GM23248 (cell line): Measurements from ENCODE around the gene PZP. TPM values are rescaled to one million over a fixed set of nuclear protein-coding genes. Genes with fewer than 3 reads are reported as not detected.

Source experiments
- DNase-seq: peaks from one replicate; pipeline ENCODE4 v3.0.0-alpha.2; 2015
- H2AFZ ChIP-seq: fragments of 200-600 bp; sonication (generic); 2 replicates; pipeline ENCODE4 v1.6.1; 2016; ENCODE audit warnings: antibody characterized with exemption
- H3F3A ChIP-seq: fragments of 200-600 bp; sonication (generic); 2 replicates; pipeline ENCODE4 v1.6.1; 2016; ENCODE audit warnings: mild to moderate bottlenecking, antibody characterized with exemption, mixed run types; ENCODE audit not compliant: insufficient read depth
- H3K27ac ChIP-seq: fragments of 200-600 bp; sonication (generic); 2 replicates; pipeline ENCODE4 v1.5.1; 2016; ENCODE audit warnings: mild to moderate bottlenecking
- H3K27me3 ChIP-seq: fragments of 200-600 bp; sonication (generic); replicated peaks from 2 replicates; pipeline ENCODE4 v1.6.1; 2016; ENCODE audit warnings: mild to moderate bottlenecking; ENCODE audit not compliant: insufficient read depth
- H3K36me3 ChIP-seq: fragments of 200-600 bp; sonication (generic); 2 replicates; pipeline ENCODE4 v1.6.1; 2016; ENCODE audit warnings: low read depth, mild to moderate bottlenecking
- H3K4me1 ChIP-seq: fragments of 200-600 bp; sonication (generic); 2 replicates; pipeline ENCODE4 v1.6.1; 2016; ENCODE audit warnings: mild to moderate bottlenecking; ENCODE audit not compliant: insufficient read depth
- H3K4me2 ChIP-seq: fragments of 200-600 bp; sonication (generic); one replicate; pipeline ENCODE4 v1.6.1; 2016; ENCODE audit warnings: mild to moderate bottlenecking; ENCODE audit not compliant: unreplicated experiment
- H3K4me3 ChIP-seq: fragments of 200-600 bp; sonication (generic); 2 replicates; pipeline ENCODE4 v1.5.1; 2016; ENCODE audit warnings: mild to moderate bottlenecking
- H3K79me2 ChIP-seq: fragments of 200-600 bp; sonication (generic); 2 replicates; pipeline ENCODE4 v1.6.1; 2016; ENCODE audit warnings: mild to moderate bottlenecking; ENCODE audit not compliant: insufficient read depth
- H3K9ac ChIP-seq: fragments of 200-600 bp; sonication (generic); 2 replicates; pipeline ENCODE4 v1.6.1; 2016; ENCODE audit warnings: mild to moderate bottlenecking
- H3K9me2 ChIP-seq: fragments of 200-600 bp; sonication (generic); 2 replicates; pipeline ENCODE4 v1.6.1; 2016; ENCODE audit warnings: mixed run types, mild to moderate bottlenecking, moderate library complexity; ENCODE audit not compliant: insufficient read depth
- H3K9me3 ChIP-seq: fragments of 200-600 bp; sonication (generic); one replicate; pipeline ENCODE4 v1.6.1; 2017; ENCODE audit warnings: low read depth
- H4K20me1 ChIP-seq: fragments of 200-600 bp; sonication (generic); 2 replicates; pipeline ENCODE4 v1.6.0; 2016; ENCODE audit not compliant: insufficient read depth
- EZH2 ChIP-seq: fragments of 200-600 bp; sonication (generic); IDR thresholded peaks from 2 replicates; pipeline ENCODE4 v1.6.1; 2018; ENCODE audit warnings: antibody characterized with exemption, mild to moderate bottlenecking; ENCODE audit not compliant: insufficient read depth, poor library complexity, severe bottlenecking
- EZH2phosphoT487 ChIP-seq: fragments of 200-600 bp; sonication (generic); IDR thresholded peaks from 2 replicates; pipeline ENCODE4 v1.6.1; 2018; ENCODE audit warnings: antibody characterized with exemption, moderate library complexity, mild to moderate bottlenecking, low read depth; ENCODE audit not compliant: insufficient read depth
- whole genome bisulfite sequencing, 2 experiments: methylation state at CpG; one replicate each; pipeline ENCODE4 v1.1.6; 2015 to 2017; ENCODE audit warnings: low lambda C conversion rate in 2 of 2, low coverage in 1 of 2; ENCODE audit errors: missing lambda C conversion rate in 2 of 2; 5-methylcytosine and 5-hydroxymethylcytosine counted together
- in situ Hi-C: fragments of 300-500 bp; cut with MboI; formaldehyde crosslinking; loops from 2 replicates; pipeline ENCODE4 v1.15.0; 2020
- polyA plus RNA-seq: library from polyadenylated mRNA; unstranded; fragments of >200 nt; fragmentation: Nextera tagmentation; extraction: Ambion mirVana; gene quantifications from 2 replicates; pipeline ENCODE4 v1.2.1, GENCODE V29; 2016
- total RNA-seq: library from RNA; depleted of rRNA; stranded (reverse); fragments of >200 nt; shearing (Covaris generic); gene quantifications from 2 replicates; pipeline ENCODE4 v1.2.3, GENCODE V29; 2014

The PZP gene
- total and polyA plus RNA-seq, 2 experiments from 2014 or later, result not detected

GRCh38 chr12:9109737-9110491 is 98.3 kb downstream of the PZP start:
- H3K9ac ChIP-seq, result no peak overlapping the region
- no peak overlapping the region for H3K27ac ChIP-seq
- in situ Hi-C loops, result no loop called here
- no peaks in the 10 kb centered on the region for H3F3A ChIP-seq
- TF ChIP-seq EZH2phosphoT487, result no peak
- no peak for TF ChIP-seq EZH2
- no peak overlapping the region for H3K4me2 ChIP-seq
- no peaks in the 10 kb centered on the region for H3K79me2 ChIP-seq
- no peaks in the 10 kb centered on the region for H3K4me1 ChIP-seq
- H3K9me3 ChIP-seq, result no peaks in the 10 kb centered on the region
- H3K4me3 ChIP-seq, result no peak overlapping the region
- WGBS, 2 experiments, result 28 to 43% methylated on average over 3 of the region's 3 CpGs
- DNase-seq, result no peak
- H2AFZ ChIP-seq, result no peak overlapping the region
- no peaks in the 10 kb centered on the region for H3K9me2 ChIP-seq
- H3K36me3 ChIP-seq, result no peaks in the 10 kb centered on the region
- H4K20me1 ChIP-seq, result no peaks in the 10 kb centered on the region
- H3K27me3 ChIP-seq, result no peaks in the 10 kb centered on the region

- Histone ChIP-seq H3K27ac (no peak overlapping the region), H3F3A (no peaks in the 10 kb centered on the region), H3K9ac (no peak overlapping the region), H3K9me2 (no peaks in the 10 kb centered on the region), H3K79me2 (no peaks in the 10 kb centered on the region), H4K20me1 (no peaks in the 10 kb centered on the region), H3K4me1 (no peaks in the 10 kb centered on the region), H3K4me2 (no peak overlapping the region), H3K27me3 (no peaks in the 10 kb centered on the region), H3K9me3 (no peaks in the 10 kb centered on the region), H3K36me3 (no peaks in the 10 kb centered on the region), H3K4me3 (no peak overlapping the region), H2AFZ (no peak overlapping the region)
- in situ Hi-C loops, result no loop called here
- WGBS, 2 experiments, result 33 to 39% methylated on average over 1 of the region's 1 CpG
- no peak for DNase-seq
- TF ChIP-seq EZH2 (no peak), EZH2phosphoT487 (no peak)
Observed at GRCh38 chr12:9109213-9109522, 99.0 kb downstream of the PZP start.

- no peak overlapping the region for H2AFZ ChIP-seq
- no peaks in the 10 kb centered on the region for H3K9me2 ChIP-seq
- no peak overlapping the region for H3K27ac ChIP-seq
- H3K4me3 ChIP-seq, result no peak overlapping the region
- no peak overlapping the region for H3K9ac ChIP-seq
- no peaks in the 10 kb centered on the region for H3F3A ChIP-seq
- no peaks in the 10 kb centered on the region for H4K20me1 ChIP-seq
- no peak for DNase-seq
- in situ Hi-C loops, result no loop called here
- H3K79me2 ChIP-seq, result no peaks in the 10 kb centered on the region
- no peak overlapping the region for H3K4me2 ChIP-seq
- no peaks in the 10 kb centered on the region for H3K4me1 ChIP-seq
- no peaks in the 10 kb centered on the region for H3K27me3 ChIP-seq
- no peaks in the 10 kb centered on the region for H3K9me3 ChIP-seq
- H3K36me3 ChIP-seq, result no peaks in the 10 kb centered on the region
- WGBS, 2 experiments, result 38 to 45% methylated on average over 5 of the region's 5 CpGs
- no peak for TF ChIP-seq EZH2phosphoT487
- no peak for TF ChIP-seq EZH2
Observed at GRCh38 chr12:9108504-9109212, 99.5 kb downstream of the PZP start.

DNA sequence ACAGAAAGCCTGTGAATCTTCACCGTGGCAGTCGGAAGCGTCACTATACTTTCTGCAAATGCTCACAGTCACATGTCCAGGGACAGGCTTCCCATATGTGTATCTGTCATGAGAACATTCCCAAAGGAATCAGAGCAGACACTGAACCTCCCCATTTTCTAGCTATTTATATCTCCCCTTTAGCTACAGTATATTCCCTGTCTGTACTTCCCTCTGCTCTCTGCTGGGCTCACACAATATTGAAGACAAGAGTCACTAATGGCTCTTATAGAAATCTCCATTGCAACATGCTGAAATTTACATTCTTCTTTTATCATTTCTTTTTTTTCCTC is 100.7 kb downstream of the PZP start:
- Histone ChIP-seq H3K79me2 (no peaks in the 10 kb centered on the region), H3K27me3 (no peaks in the 10 kb centered on the region), H3K9me2 (no peaks in the 10 kb centered on the region), H3F3A (no peaks in the 10 kb centered on the region), H2AFZ (no peak overlapping the region), H3K9ac (no peak overlapping the region), H3K36me3 (no peaks in the 10 kb centered on the region), H3K9me3 (no peaks in the 10 kb centered on the region), H3K27ac (no peak overlapping the region), H4K20me1 (no peaks in the 10 kb centered on the region), H3K4me1 (no peaks in the 10 kb centered on the region), H3K4me3 (no peak overlapping the region), H3K4me2 (no peak overlapping the region)
- DNase-seq, result no peak
- whole genome bisulfite sequencing, 2 experiments, result 82 to 84% methylated on average over 3 of the region's 3 CpGs
- no peak for TF ChIP-seq EZH2phosphoT487
- TF ChIP-seq EZH2, result no peak
- in situ Hi-C loops, result no loop called here
